ENCODE data around the gene GLT8D2.

Gene GLT8D2

GRCh38 chr12:103997286-103997900 is 52.6 kb downstream of the GLT8D2 start:
- DNase-seq: no peak

DNA sequence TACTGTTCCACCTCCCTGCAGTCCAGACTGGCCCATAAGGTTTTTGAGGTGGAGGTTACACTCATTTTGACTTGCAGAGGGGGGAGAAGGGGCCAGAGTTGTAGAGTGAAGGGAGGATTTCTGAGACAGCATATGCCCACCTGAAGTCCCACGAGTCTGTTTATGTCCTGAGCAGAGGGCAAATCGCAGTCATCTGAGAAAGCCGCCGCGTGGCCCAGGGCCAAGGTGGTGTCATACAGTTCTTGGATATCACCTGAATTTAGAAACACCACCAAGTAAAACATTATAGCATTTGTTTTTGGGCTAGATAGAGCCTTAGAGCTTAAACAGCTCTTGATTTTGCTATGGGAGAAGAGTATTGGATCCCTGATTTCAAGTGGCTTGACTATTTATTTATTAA is 53.4 kb downstream of the GLT8D2 start:
- no peak for DNase-seq

DNA sequence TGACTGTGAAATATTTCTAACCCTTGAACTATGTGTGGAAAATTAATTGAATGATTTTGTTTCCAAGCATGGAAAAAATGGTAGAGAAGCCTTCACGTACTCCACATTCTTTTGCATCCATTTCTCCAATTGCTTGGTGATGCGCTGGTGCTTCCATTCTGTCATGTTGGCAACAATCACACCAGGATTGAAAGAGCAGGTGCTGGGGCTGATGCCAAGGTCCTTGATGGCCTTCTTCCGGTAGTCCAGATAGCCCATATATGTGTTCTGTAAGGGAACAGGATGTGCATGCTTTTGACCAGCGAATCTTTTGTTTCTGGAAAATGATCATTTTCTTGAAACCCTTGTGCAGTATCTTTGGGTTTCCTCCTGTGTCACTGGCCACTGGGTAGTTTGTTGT is 55.8 kb downstream of the GLT8D2 start:
- no peak for DNase-seq

DNA sequence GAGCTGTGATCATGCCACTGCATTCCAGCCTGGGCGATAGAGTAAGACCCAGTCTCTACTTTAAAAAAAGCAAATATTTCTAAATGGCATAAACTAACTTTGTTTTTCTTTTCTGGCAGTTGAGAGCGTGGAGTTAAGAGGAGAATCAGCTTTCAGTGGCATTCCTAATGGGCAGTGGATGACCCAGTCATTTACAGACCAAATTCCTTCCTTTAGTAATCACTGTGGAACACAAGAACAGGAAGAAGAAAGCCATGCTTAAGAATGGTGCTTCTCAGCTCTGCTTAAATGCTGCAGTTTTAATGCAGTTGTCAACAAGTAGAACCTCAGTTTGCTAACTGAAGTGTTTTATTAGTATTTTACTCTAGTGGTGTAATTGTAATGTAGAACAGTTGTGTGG is 63.2 kb downstream of the GLT8D2 start:
- no peak for DNase-seq

DNA sequence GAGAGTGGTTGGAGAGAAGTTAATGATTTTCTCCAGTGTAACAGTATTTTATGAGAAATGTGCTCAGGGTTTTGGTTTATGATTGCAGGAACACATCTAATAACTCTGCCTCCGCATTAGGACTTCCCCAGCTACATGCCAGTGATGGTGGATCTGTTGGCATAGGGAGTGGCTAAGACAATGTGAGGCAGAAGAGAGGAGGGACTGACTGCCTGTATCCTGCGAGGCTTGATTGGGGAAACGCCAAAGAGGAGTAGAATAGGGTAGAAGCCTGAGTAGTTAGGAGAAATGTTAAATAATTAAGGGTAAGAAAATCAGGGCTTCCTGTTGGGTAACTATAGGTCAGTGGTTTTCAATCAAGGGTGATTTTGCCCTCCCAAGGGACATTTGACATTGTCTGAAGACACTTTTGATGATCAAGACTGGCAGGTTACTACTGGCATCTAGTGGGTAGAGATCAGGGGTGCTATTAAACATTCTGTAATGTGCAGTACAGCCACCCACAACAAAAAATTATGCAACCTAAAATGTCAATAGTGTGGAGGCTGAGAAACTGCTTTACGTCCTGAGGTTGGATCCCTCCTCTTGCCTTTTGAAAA is 71.5 kb downstream of the GLT8D2 start:
- no peak for DNase-seq

DNA sequence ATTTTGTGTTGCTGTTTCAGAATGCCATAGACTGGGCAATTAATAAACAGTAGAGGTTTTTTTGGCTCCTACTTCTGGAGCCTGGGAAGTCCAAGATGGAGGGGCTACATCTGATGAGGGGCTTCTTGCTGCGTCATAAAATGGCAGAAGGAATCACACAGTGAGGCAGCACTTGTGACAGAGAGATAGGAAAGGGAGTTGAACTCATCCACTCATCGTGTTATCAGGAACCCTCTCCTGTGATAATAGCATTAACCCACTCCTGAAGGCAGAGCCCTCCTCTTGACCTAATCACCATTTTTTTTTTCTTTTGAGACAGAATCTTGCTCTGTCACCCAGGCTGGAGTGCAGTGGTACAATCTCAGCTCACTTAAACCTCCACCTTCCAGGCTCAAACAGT is 74.6 kb downstream of the GLT8D2 start:
- DNase-seq: no peak

DNA sequence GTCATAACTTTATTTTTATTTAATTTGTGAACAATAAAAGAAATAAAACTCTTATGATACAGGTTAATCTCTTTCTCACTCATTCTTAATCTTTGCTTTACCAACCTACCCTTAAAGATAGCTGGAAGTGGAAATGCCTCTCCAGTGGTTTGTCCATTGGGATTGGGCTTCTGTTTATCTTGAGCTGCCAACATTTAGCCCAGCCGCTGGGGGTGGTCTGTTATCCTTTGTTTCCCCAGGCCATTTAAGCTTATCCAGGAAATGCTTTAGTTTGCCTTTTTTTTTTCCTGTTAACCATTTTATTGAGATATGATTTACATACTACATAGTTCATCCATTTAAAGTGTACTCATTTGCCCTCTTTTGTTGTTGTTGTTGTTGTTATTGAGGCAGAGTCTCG is 76.1 kb downstream of the GLT8D2 start:
- DNase-seq: no peak

DNA sequence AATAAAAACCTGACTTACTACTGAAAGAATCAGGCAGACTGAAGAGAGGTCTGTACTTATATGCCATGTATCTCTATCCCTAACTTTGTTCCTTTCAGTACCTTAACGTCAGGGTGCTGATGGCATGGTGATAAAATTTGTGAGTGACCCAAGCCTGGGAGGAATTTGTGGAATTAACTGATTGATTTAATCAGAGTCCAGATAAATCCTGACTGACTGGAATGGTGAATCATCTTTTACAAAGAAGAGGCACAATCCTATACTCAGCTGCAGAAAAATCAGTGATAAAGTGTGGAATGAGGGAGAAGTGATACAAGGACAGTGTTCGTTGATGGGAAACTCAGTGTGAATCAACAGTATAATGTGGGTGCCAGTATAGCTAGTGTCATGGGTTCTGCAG is 80.6 kb downstream of the GLT8D2 start:
- no peak for DNase-seq

- DNase-seq: no peak
Observed at GRCh38 chr12:103966736-103967135, 83.3 kb downstream of the GLT8D2 start.

GRCh38 chr12:103965590-103966504 is 84.1 kb downstream of the GLT8D2 start, which contains the start of gene TDG:
TDG (plus strand) TSS chr12:103965872; CDS start chr12:103966038, 166 bp downstream.
- DNase-seq: peak; percentile 95

GRCh38 chr12:103965255-103965589 is 84.8 kb downstream of the GLT8D2 start:
- DNase-seq: no peak

- no peak for DNase-seq
Observed at GRCh38 chr12:103964805-103965204, 85.2 kb downstream of the GLT8D2 start.

DNA sequence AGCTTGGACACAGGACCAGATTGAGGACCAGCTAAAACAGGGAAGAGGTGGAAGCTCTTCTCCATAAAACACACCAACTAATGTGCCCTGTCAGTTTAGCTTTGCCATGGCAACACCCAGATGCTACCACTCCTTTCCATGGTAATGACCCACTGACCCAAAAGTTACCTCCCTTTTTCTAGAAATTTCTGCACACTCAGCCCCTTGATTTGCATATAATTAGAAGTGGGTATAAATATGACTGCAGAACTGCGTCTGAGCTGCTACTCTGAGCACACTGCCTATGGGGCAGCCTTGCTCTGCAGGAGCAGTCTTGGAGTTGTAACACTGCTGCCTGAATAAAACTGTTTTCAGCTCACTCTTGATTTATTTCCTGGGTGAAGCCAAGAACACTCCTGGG is 87.5 kb downstream of the GLT8D2 start:
- DNase-seq: no peak

DNA sequence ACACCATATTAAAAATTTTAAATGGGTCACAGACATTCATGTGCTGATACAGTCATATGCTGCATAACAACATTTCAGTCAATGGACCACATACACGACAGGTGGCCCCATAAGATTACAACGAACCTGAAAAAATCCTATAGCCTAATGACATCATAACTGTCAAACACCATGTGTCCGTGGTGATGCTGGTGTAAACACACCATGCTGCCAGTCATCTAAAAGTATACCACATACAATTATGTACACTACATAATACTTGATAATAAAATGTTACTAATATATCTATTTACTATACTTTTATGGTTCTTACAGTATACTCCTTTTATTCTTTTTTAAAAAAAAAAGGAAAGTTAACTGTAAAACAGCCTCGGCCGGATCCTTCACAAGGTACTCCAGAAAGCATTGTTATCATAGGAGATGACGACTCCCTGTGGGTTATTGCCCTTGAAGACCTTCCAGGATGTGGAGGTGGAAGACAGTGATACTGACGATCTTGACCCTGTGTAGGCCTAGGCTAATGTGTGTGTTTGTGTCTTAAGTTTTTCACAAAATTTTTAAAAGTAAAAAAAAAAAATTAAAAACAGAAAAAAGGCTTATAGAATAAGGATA is 89.3 kb downstream of the GLT8D2 start:
- DNase-seq: no peak

DNA sequence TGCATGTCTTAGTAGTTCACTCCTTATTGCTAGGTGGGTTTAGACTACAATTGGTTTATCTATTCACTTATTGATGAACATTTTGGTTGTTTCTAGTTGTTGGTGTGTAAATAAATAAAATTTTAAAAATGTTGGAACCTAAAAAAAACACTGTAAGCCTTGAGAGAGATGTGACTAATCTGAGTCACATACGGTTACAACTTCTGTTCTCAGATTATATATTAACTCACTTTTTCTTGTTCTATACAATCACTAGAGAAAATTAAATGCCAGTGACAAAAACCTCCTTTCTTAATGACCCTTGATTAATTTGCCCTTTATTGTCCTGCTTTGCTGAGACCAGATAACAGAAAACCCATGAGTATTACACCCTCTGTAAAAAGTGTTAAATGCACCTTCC is 91.4 kb downstream of the GLT8D2 start:
- no peak for DNase-seq

GRCh38 chr12:103957865-103958388 is 92.1 kb downstream of the GLT8D2 start:
- no peak for DNase-seq

DNA sequence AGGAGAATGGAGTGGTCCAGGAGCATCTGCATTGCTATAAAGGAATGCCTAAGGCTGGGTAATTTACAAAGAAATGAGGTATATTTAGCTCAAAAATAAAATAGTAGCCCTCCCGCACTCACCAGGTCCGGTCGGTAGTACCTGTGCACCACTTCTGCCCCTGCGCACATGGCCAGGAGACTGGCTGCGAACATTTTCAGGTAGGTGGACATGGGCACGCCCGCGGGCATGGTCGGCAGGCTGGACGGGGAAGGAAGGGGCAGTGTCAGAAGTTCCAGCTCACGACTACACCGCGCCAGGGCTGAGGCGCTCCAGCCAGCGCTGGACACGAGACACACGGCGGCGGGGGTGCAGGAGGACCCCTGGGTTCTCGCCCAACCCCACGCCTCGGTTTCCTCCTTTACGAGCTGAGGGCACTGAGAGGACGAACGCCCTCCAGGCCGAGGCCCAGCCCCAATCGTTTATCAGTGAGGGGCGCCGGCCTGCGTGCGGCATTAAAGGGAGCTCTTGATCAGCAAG is 93.4 kb downstream of the GLT8D2 start:
- no peak for DNase-seq

GRCh38 chr12:103955811-103956508 is 94.0 kb downstream of the GLT8D2 start:
- DNase-seq: no peak

DNA sequence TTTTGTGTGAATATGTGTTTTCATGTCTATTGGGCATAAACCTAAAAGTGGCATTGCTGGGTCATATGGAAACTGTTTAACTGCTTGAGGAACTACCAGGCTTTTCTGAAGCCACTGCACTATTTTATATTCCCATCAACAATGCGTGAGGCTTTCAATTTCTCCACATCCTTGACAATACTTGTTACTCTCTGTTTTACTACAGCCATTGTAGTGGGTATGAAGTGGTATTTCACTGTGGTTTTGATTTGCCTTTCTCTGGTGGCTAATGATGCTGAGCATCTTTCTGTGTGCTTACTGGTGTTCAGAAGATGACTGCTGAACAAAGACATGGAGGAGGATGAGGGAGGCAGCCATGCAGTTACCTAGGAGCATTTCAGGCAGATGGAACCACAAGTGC is 97.5 kb downstream of the GLT8D2 start:
- no peak for DNase-seq

- no peak for DNase-seq
Observed at GRCh38 chr12:103948746-103949406, 101.1 kb downstream of the GLT8D2 start.

- DNase-seq: no peak
Observed at GRCh38 chr12:103947871-103948555, 102.0 kb downstream of the GLT8D2 start.

All from activated CD4-positive, alpha-beta T cell treated with anti-CD3 and anti-CD28 coated beads, Interleukin-2, amount 50 U/mL, for 1 hour (primary cell).